ENCODE data around the gene ZSWIM1.

Gene ZSWIM1

GRCh38 chr20:45857114-45857881, 23.7 kb upstream of the ZSWIM1 start, which contains the start of the genes ACOT8 and ZSWIM3:
Gene ACOT8 (minus strand): TSS chr20:45857392. CDS start chr20:45857315, 77 bp downstream.
Gene ZSWIM3 (plus strand): TSS chr20:45857614. CDS start chr20:45857826, 212 bp downstream.
- no peak for TF ChIP-seq YY1 (IDR thresholded peaks at IDR 0.05; ENCODE audit: insufficient read depth, insufficient read length)
- no peak for TF ChIP-seq SUZ12 (IDR thresholded peaks at IDR 0.05; ENCODE audit: extremely low read depth, insufficient read depth, insufficient read length)
- TF ChIP-seq ZNF274 (IDR thresholded peaks at IDR 0.05; ENCODE audit: low read depth, low read length) = no peak
- H3K4me1 ChIP-seq (ENCODE audit: insufficient read depth, insufficient read length) = peaks cover 12% of the 10 kb centered on the region

GRCh38 chr20:45857882-45858216, 23.2 kb upstream of the ZSWIM1 start:
- H3K27me3 ChIP-seq (ENCODE audit: insufficient read depth, insufficient read length) = no peaks in the 10 kb centered on the region
- peak overlapping the region; percentile 85 for H3K4me3 ChIP-seq (ENCODE audit: insufficient read length, low read depth)
- peaks cover 12% of the 10 kb centered on the region for H3K4me1 ChIP-seq (ENCODE audit: insufficient read depth, insufficient read length)
- H3K9ac ChIP-seq (ENCODE audit: insufficient read length, low read depth) = peak overlapping the region; percentile 66
- DNase-seq (ENCODE audit: low read depth, low spot score) = no peak
- TF ChIP-seq YY1 (IDR thresholded peaks at IDR 0.05; ENCODE audit: insufficient read depth, insufficient read length) (no peak), ZNF274 (IDR thresholded peaks at IDR 0.05; ENCODE audit: low read depth, low read length) (no peak), SUZ12 (IDR thresholded peaks at IDR 0.05; ENCODE audit: extremely low read depth, insufficient read depth, insufficient read length) (no peak)
- peaks cover 18% of the 10 kb centered on the region for H3K36me3 ChIP-seq (ENCODE audit: insufficient read depth, insufficient read length, low read length)
- no peaks in the 10 kb centered on the region for H3K9me3 ChIP-seq (ENCODE audit: insufficient read depth, low read length)

More at GRCh38 chr20:45857114-45857881, 23.7 kb upstream of the ZSWIM1 start, which contains the start of the genes ACOT8 and ZSWIM3:
- peak within 1 kb of the TSS; percentile 91 for H3K9ac ChIP-seq (ENCODE audit: insufficient read length, low read depth)
- H3K4me3 ChIP-seq (ENCODE audit: insufficient read length, low read depth) = peak within 1 kb of the TSS; percentile 85
- peaks cover 18% of the 10 kb centered on the region for H3K36me3 ChIP-seq (ENCODE audit: insufficient read depth, insufficient read length, low read length)
- peak; percentile 100 for DNase-seq (ENCODE audit: low read depth, low spot score)
- H3K9me3 ChIP-seq (ENCODE audit: insufficient read depth, low read length) = no peaks in the 10 kb centered on the region
- no peaks in the 10 kb centered on the region for H3K27me3 ChIP-seq (ENCODE audit: insufficient read depth, insufficient read length)

GRCh38 chr20:45859916-45860315, 21.1 kb upstream of the ZSWIM1 start:
- Histone ChIP-seq H3K9me3 (ENCODE audit: insufficient read depth, low read length) (no peaks in the 10 kb centered on the region), H3K36me3 (ENCODE audit: insufficient read depth, insufficient read length, low read length) (peaks cover 8% of the 10 kb centered on the region), H3K9ac (ENCODE audit: insufficient read length, low read depth) (no peak overlapping the region), H3K4me1 (ENCODE audit: insufficient read depth, insufficient read length) (peaks cover 6% of the 10 kb centered on the region), H3K4me3 (ENCODE audit: insufficient read length, low read depth) (no peak overlapping the region), H3K27me3 (ENCODE audit: insufficient read depth, insufficient read length) (no peaks in the 10 kb centered on the region)
- TF ChIP-seq YY1 (IDR thresholded peaks at IDR 0.05; ENCODE audit: insufficient read depth, insufficient read length) (no peak), ZNF274 (IDR thresholded peaks at IDR 0.05; ENCODE audit: low read depth, low read length) (no peak), SUZ12 (IDR thresholded peaks at IDR 0.05; ENCODE audit: extremely low read depth, insufficient read depth, insufficient read length) (no peak)
- no peak for DNase-seq (ENCODE audit: low read depth, low spot score)

GRCh38 chr20:45860560-45861220, 20.3 kb upstream of the ZSWIM1 start:
- no peak for DNase-seq (ENCODE audit: low read depth, low spot score)
- Histone ChIP-seq H3K27me3 (ENCODE audit: insufficient read depth, insufficient read length) (no peaks in the 10 kb centered on the region), H3K4me1 (ENCODE audit: insufficient read depth, insufficient read length) (peaks cover 3% of the 10 kb centered on the region), H3K36me3 (ENCODE audit: insufficient read depth, insufficient read length, low read length) (peaks cover 4% of the 10 kb centered on the region), H3K9ac (ENCODE audit: insufficient read length, low read depth) (no peak overlapping the region), H3K4me3 (ENCODE audit: insufficient read length, low read depth) (no peak overlapping the region), H3K9me3 (ENCODE audit: insufficient read depth, low read length) (no peaks in the 10 kb centered on the region)
- TF ChIP-seq SUZ12 (IDR thresholded peaks at IDR 0.05; ENCODE audit: extremely low read depth, insufficient read depth, insufficient read length) (no peak), ZNF274 (IDR thresholded peaks at IDR 0.05; ENCODE audit: low read depth, low read length) (no peak), YY1 (IDR thresholded peaks at IDR 0.05; ENCODE audit: insufficient read depth, insufficient read length) (no peak)

GRCh38 chr20:45861221-45862075, 19.6 kb upstream of the ZSWIM1 start:
- TF ChIP-seq YY1 (IDR thresholded peaks at IDR 0.05; ENCODE audit: insufficient read depth, insufficient read length) (no peak), SUZ12 (IDR thresholded peaks at IDR 0.05; ENCODE audit: extremely low read depth, insufficient read depth, insufficient read length) (no peak), ZNF274 (IDR thresholded peaks at IDR 0.05; ENCODE audit: low read depth, low read length) (no peak)
- H3K4me1 ChIP-seq (ENCODE audit: insufficient read depth, insufficient read length) = peaks cover 3% of the 10 kb centered on the region
- DNase-seq (ENCODE audit: low read depth, low spot score) = no peak
- H3K27me3 ChIP-seq (ENCODE audit: insufficient read depth, insufficient read length) = no peaks in the 10 kb centered on the region
- no peaks in the 10 kb centered on the region for H3K9me3 ChIP-seq (ENCODE audit: insufficient read depth, low read length)
- H3K4me3 ChIP-seq (ENCODE audit: insufficient read length, low read depth) = no peak overlapping the region
- no peak overlapping the region for H3K9ac ChIP-seq (ENCODE audit: insufficient read length, low read depth)
- H3K36me3 ChIP-seq (ENCODE audit: insufficient read depth, insufficient read length, low read length) = no peaks in the 10 kb centered on the region

GRCh38 chr20:45863543-45864470, 17.2 kb upstream of the ZSWIM1 start:
- no peak for TF ChIP-seq ZNF274 (IDR thresholded peaks at IDR 0.05; ENCODE audit: low read depth, low read length)
- no peak for TF ChIP-seq YY1 (IDR thresholded peaks at IDR 0.05; ENCODE audit: insufficient read depth, insufficient read length)
- TF ChIP-seq SUZ12 (IDR thresholded peaks at IDR 0.05; ENCODE audit: extremely low read depth, insufficient read depth, insufficient read length) = no peak
- Histone ChIP-seq H3K9ac (ENCODE audit: insufficient read length, low read depth) (no peak overlapping the region), H3K4me1 (ENCODE audit: insufficient read depth, insufficient read length) (no peaks in the 10 kb centered on the region), H3K4me3 (ENCODE audit: insufficient read length, low read depth) (no peak overlapping the region), H3K9me3 (ENCODE audit: insufficient read depth, low read length) (no peaks in the 10 kb centered on the region), H3K36me3 (ENCODE audit: insufficient read depth, insufficient read length, low read length) (no peaks in the 10 kb centered on the region), H3K27me3 (ENCODE audit: insufficient read depth, insufficient read length) (no peaks in the 10 kb centered on the region)
- no peak for DNase-seq (ENCODE audit: low read depth, low spot score)

Data from NT2/D1 (cell line).